Stimulated activated CD4-positive, alpha-beta T cell treated with anti-CD3 and anti-CD28 coated beads, TNF-alpha, amount 100 ng/mL, for 24 hours (primary cell): ENCODE results near the gene KRT76.
"Not testable (repeated sequence)": the region's sequence is repeated elsewhere in the genome, so short reads cannot be mapped to it uniquely, and the experiment has no call there.

Source experiments
- DNase-seq, 3 experiments: peaks; one replicate each; pipeline ENCODE4 v3.0.0-alpha.2; 2020; ENCODE audit warnings: low read depth in 3 of 3

The KRT76 gene

DNA sequence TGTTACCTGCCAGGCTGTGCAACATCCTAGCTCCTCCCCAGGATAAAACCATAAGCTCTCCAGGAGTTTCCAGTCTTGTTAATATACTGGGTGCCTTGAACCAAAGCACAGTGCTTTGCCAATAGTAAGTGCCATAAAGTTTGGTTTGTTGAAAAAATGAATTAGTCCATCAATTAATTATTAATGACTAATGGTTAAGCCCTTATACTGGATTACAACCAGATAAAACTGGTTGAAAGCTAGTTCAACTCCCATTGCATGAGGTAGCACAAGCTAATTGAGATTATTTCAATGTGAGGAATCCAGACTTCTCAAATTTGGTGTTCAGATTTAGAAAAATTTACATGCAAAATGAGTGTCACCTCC, 20.4 kb upstream of the KRT76 start:
- DNase-seq = no peak

DNA sequence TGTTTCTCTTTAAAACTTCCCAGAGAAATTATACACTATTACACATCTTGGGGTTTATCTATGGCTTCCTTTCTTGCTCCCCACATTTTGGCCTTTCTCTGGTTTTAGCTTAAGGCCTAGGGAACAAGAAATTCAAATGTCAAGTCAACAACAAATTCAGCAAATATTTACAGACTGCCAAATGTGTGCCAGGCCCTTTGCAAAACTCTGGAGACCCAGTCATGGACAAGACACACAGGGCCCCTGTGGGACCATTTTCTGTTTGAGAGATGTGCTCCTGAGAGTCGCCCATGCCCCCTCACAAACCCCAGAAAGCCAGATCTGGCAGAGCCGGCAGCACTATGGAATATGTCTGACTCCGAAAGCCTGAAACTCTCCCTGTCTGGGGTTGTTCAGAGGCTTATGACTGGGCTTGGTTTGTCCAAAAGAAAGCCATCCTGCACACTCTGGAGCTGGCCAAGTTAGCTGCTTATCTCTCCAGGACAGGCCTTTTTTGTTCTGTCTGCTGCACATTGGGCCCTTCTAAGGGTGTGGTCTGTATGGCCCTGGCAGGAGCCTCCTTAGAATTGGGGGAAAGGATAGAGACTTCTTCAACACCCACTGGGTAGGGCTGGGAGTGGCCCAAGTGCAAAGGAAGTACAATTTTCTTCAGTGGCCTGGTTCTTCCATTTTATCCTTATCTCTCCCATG, 19.8 kb upstream of the KRT76 start:
- no peak for DNase-seq

DNA sequence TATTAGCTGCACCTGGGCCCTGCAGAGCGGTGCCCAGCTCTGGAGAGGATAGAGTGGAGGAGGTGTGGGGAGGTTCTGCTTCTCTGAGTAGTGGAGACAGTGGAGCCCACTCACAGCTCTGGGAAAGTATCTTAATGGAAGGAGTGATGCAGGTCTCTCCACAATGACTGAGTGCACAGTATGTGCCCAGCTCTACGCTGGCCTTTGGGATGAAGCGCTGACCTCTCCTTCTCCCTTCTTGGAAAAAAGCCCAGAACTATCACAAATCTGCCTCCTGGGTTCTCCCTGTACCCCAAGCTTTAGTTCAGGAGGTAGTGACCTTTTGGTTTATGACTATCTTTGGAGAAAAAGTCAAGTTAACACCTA, 19.3 kb upstream of the KRT76 start:
- DNase-seq = no peak

DNA sequence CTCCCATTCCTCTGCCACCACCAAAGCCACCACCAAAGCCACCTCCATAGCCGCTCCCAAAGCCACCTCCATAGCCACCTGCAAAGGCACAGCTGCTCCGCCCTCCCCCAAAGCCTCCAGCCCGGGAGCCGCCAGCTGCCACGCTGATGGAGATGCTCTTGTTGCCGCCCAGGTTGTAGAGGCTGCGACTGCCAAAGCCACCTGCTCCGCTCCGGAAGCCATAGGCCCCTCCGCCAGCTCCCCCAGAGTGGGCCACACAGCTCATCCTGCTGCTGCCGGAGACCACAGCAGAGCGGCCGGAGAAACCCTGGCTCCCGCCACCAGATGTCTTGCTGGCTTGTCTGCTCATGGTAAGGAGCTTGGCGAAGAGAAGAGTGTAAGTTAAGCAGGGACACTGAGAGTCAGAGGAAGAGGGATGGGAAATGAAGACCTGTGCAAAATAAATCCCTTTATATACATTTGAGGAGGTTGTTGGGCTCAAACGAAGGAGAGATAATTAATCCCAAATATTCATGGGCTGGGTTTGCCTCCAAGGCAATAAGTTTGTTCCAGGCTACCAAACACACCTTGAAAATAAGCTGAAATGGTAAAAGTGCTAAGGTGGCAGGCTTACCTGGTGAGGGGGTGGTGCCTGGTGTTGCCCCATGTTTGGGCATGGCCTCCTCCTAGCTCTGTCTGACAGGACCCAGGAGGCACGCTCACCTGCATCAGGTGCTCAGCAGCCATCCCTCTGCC, 18.7 kb upstream of the KRT76 start, which contains the start of gene KRT3:
KRT3 (minus strand) TSS at position 424 of the 735 bp plus-strand sequence; CDS start at position 349, 75 bp downstream.
- no peak for DNase-seq

DNA sequence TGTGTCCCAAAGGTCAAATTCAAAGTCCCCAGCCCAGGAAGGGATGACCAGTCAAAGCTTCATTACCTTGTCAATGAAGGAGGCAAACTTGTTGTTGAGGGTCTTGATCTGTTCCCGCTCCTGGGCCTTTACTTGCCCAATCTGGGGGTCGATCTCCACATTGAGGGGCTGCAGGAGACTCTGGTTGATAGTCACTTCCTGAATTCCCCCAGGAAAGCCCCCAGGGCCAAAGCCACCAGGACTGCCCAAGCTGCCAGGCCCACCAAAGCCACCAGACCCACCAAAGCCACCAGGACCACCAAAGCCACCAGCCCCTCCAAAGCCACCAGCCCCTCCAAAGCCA, 18.2 kb upstream of the KRT76 start:
- DNase-seq = not testable (repeated sequence)

DNA sequence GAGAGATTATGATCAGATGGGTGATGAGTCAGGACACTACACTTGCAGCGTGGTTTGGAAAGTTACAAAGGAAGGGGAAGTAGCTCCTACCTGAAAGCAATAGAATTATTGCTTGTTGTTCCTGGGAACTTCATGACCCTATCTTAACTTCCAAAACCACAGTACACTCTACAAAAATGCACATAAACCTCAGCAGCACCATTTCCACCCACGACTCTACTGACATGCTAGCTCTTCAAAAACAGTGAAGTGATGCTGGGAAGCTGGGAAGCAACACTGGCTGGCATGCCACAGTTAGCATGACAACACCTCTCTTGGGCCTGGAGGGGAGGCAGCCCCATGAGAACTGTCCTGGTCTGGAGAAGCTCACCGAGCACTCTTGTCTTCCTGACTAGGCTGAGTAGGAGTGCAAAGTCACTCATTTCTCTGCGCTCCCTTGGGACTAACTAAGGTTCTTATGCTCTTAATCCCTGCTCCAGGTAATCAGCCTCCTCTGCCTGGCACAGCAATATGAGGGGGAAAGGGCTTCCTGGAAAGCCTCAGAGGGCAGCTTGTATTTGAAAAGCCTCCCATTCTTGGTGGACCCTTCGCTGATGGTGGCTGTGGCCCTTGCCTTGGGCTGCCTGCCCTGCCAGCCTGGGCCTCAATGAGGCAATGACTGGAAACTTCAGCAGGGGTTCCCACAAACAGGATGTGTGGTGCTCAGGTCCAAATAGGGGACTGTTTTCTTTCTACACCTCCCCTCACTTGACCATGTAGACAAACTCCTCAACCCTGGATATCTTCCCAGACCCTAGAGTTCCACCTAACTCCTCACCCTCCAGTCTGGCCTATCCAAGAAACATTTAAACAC, 17.6 kb upstream of the KRT76 start:
- DNase-seq = no peak

DNA sequence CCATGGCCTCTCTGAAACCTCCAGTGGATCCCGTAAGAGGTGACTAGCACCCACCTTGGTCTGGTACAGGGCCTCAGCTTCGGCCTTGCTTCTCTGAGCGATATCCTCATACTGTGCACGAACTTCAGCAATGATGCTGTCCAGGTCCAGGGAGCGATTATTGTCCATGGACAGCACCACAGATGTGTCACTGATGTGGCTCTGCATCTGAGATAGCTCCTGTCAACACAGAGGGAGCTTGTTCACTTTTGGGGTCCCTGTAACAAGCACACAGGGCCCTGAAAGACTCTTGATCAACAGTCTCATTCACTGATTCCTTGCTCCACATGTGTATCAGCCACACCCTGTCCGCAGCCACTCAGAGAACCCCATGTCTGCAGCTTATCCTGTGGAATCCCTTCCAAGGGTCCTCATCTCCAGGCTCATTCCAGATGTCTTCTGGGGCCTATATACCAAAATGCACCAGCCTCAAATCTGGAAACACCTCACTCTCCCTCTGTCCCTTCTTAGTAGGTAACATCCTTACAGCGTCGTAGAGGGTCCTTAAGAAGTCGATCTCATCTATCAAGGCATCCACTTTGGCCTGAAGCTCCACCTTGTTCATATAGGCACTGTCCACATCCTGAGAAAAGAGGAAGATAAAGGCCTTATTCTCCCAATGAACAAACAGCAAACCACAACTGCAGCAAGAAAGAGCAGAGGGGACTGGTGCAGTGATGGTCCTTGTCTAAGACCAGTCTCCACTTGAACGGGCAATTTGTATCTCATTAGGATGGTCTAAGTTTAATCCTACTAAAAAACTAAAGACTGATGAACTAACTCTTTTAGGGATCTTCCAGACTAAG, 15.3 kb upstream of the KRT76 start:
- DNase-seq = no peak

DNA sequence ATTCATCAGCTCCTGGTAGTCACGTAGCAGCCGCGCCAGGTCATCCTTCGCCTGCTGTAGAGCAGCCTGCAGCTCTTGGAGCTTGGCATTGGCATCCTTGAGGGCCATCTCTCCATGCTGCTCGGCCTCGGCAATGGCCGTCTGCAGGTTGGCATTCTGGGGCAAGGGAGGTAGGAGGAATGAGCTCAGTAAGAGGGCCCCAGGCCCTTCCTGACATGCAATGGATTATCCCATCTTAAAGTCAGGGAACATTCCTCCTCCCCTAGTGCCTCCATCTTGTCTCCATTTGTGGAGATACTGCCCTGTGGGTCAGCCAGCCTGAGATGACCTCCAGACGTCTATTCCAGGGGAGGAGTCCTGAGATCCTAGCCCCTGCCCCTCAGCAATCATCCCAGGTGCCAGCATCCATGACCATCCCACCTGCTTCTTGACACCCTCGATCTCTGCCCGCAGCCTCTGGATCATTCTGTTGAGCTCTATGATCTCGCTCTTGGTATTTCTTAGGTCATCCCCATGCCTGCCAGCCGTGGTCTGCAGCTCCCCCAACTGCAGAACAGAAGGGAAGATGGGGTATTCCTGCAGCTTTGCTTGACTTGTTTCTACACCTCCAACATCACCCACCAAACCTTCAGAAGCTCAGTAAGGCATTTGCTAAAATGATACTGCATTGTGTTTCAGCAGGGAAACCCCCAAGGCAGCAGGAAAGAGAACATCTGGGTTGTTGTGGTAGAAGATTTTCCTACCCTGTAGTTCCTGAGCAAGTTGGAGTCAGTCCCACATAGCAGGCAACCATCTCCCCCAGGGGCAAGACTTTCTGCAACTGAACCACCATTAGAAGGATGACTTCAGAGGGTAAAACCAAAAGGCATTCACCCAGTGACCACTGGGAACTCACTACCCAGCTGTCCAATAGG, 14.4 kb upstream of the KRT76 start:
- DNase-seq = no peak

DNA sequence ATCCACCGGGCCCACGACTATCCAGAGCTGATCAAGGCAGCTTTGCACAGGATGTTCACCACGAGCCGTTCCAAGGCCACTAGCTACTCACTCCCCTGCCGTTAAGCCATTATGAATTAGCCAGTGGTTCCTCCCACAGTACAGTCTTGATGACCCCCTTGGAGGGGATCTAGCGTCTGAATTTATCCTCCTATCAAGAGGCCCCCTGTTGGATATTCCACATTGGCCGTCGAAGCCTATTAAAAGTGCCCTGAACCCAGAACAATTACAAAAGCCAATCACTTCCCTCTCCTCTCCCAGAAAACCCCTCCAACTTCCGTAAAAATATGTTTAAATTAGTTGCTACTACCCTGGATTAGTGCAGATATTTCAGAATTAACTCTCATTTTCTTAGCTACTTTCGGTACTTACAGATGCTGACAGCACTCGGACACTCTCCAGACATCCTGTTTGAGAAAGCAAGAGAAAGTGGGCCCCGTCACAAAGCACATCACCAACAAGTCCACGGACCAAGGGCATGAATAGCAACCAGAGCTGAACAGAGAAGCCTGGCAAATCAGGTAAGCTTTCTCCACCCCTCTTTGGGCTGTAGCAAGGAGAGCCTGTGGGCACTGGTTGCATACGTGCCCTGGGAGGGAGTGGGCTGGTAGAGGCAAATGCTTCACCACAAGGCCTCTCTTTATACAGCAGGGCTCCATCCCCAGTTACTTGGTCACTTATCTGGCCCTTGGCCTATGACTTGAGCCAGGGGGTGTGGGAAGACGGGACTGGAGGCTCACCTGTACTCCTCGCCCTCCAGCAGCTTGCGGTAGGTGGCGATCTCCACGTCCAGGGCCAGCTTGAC, 13.5 kb upstream of the KRT76 start:
- no peak for DNase-seq

DNA sequence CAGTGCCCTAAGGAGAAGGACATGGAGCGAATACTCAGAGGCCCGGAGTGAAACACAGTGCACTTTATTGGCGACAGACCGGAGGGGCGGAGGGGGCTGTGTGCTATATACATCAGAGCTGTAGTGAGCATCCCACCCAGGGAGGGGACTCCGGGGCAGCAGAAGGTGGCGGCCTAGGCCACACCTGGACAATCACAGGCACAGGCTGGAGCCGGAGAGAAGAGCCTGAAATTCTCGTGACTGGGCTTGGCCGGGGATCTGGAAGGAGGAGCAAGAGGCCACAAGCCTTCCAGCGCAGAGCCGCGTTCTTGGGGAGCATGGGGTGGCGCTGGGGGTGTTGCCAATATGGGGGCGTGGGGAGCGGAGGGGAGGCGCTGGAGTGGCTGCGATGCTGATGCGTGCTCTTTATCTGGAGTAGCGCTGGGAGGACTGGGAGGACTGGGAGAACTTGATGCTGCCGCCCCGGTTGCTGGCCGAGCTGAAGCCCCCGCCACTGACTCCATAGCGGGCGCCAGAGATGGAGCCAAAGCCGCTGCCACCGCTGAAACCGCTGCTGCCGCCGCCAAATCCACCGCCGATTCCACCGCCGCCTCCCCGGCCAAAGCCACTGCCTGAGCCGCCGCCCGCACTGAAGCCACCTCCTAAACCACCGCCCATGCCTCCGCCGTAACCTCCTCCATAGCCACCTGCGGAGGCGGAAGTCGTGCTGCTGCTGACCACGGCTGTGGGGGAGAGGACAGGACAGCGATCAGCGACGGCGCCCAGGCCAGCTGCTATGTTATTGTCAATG, 12.7 kb upstream of the KRT76 start:
- DNase-seq = no peak

DNA sequence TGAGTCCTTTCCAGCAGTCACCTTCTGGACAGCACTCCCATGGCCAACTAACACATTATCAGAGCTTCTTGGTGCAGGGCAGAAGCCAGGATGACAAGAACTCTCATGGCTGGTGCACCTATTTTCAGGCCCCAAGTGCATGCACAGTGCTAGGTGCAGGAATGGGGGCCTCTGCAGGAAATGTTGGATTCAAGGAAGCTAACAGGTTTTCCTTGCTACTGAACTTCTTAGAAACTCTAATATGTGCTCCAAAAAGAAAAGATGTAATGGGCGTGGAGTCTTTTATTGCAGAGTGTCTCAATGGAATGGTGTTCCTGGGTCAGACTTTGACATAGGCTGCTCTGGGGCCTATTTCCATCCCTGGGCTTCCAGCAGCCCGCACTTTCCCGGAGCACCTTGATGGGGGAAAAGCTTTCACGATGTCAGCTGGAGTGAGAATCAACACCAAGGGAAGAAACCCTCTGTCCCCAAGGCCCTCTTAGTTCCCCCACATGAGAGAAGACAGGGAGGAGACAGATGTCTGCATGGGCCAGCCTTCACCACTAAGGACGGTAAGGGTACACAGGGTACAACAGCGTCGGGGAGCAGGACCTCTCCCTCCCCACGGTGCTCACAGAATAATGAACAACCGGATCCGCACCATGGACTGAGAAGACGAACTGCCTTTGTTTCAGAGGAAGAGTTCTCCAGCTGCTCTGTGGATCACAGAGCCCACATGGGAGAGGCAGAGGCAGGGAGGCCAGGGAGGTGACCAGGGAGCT, 11.9 kb upstream of the KRT76 start:
- DNase-seq = no peak

DNA sequence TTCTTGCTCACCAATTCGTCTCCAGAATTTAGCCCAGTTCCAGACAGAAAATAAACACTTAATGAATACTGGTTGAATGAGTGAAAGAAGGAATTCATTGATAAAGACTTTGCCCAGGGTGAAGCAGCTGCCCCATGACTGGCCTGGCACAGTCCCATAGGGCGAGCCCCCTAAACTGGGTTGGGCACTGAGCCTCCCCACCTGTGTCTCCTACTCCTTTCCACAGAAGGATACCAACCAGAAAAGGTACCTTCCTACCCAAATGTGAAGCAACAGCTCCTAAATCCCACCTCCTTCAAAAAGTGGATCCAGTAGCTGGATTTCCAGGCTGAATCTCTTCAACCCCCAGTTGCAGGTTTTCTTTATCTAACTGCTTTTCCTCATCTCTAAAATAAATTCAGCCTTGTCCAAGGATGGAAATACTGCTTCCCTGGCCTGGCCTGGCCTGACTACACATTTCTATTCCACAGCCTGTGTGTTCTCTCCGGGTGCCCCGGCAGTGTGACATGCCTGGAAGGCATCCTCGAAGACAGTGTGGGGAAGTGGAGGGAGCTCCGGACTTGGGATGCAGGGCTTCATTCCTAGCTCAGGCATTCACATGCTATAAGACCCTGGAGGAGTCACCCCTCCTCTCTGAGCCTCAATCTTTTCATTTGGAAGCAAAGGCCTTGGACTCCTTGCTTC, 11.2 kb upstream of the KRT76 start:
- DNase-seq = no peak

DNA sequence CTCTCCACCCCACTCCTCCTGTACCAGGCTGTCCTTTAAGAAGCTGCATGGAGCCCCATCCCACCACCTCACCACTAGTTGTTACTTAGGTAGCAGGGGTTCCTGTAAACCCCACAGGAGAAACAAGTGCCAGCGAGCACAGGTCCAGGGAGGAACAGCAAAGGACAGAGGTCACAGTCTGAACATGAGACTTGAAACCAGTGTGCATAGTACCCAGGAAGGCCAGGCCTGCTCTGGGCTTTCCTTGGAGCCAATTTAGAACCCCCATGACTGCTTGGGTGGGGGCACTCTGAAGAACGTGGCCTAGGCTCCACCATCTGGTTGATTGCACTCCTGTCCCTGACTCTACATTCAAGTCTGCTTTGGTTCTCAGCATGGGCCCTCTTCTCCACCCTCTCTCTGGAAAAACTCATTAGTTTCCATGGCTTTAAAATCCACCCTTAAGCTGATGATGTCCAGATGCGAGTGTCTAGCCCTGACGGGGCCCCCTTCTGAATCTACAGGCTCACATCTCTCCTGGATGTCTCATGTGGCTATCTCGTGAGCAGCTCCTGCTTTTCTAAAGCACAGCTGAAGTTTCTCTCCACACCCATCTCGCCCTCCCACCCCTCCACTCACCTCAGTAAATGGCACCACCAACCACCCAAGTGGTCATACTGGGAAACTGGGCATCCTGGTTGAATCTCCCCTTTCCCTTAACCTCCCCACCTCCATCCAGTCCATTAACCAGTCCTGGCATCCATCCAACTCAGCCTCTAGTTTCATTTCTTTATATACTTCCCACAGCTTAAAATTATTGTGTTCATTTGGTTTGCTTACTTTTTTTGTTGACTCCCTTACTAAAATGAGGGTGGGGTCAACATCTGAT, 10.4 kb upstream of the KRT76 start:
- DNase-seq = no peak

DNA sequence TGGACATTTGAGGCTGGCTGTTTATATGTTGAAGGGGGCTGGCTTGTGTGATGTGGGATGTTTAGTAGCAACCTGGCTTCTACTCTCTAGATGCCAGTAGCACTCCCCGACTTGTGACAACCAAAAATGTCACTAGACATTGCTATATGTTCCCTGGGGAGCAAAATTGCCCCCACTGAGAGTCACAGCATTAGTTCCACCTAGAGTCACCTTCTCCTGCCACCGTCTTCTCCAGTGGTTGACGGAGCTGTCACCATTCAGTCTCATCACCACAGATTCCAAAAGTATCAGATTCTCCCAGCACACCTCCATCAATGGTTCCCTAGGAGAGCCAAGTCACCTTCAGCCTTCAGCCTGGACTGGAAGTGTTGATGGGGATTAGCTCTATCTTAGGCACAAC, 7.8 kb upstream of the KRT76 start:
- no peak for DNase-seq

DNA sequence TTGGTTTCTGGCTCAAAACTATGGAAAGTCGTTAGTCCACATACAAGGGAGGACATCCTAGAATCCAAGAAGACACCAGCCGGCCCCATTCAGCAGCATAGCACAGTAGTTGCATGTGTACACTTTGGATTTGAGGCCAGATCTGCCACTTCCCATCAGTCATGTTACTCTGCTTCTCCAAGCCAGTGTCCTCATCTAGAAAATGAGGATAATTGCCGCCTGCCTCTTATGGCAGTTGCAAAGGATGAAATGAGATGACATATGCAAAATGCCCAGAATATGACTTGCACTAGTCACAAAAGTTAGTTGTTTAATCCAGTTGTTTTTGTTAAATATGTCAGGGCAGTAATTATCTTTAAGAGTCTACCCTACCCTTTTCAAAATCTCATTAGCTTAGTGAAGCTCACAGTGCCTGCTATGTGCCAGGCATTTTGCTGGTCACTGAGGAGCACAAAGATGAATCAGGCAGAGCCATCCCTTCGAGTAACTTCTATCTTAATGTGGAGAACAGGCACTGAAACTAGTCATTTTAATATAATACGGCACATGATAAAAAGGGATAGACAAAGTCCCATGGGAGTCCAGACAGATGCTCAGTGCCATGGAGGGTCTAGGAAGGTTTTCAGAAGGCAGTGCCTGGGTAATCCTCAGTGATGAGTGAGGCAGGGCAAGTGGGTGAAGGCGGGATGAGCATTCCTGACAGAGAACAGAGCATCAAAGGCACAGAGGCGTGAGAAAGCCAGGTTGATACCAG, 6.6 kb upstream of the KRT76 start:
- no peak for DNase-seq

DNA sequence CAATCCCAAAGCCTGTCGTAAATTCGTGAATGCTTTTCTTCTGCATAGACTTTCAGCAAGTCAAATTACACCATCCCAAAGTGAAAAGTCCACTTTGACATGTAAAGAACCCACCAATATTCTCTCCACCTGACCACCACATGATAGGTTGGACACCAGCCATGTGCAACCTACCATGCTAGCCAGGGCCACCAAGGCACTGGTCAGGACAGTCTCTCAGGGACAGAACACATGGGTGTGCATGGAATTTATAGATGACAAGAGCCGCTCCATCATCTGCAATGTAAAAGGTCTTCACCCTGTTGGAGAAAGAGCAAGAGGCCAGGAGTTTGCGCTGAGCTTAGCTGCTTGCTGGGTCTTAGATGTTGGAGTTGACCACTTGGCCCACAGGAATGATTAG, 5.4 kb upstream of the KRT76 start:
- DNase-seq = no peak
